BJ (cell line): Measurements from ENCODE around the gene AP1M2. TPM values are rescaled to one million over a fixed set of nuclear protein-coding genes. Genes with fewer than 3 reads are reported as not detected.

Experiments used
- CTCF ChIA-PET: fragments of 350-600 bp; formaldehyde crosslinking; extraction: SDS; loops from one replicate; lab custom pipeline; 2021; ENCODE audit warnings: antibody characterized with exemption, inconsistent platforms; lab: Yijun Ruan, JAX
- POLR2A ChIA-PET: fragments of 300-600 bp; sonication (Branson Sonifier 250); formaldehyde crosslinking; extraction: SDS; loops from one replicate; lab custom pipeline; 2021; ENCODE audit warnings: antibody characterized with exemption; lab: Charles Lee
- DNase-seq: peaks from one replicate; pipeline ENCODE4 v3.0.0-alpha.2; 2011; ENCODE audit warnings: low read depth
- H3K27me3 ChIP-seq: 2 replicates; pipeline ENCODE4 v1.6.0; 2011; ENCODE audit warnings: low read length; ENCODE audit not compliant: control insufficient read depth, insufficient read depth
- H3K36me3 ChIP-seq: 2 replicates; pipeline ENCODE4 v1.5.1; 2011; ENCODE audit warnings: low read length; ENCODE audit not compliant: control insufficient read depth, insufficient read depth
- H3K4me3 ChIP-seq: 2 replicates; pipeline ENCODE4 v1.5.1; 2011; ENCODE audit warnings: low read depth, mild to moderate bottlenecking, control low read depth, low read length
- CTCF ChIP-seq: IDR thresholded peaks from 2 replicates; pipeline ENCODE4 v1.5.1; 2011; ENCODE audit warnings: low read depth, mild to moderate bottlenecking, control low read depth, inconsistent platforms, low read length, moderate library complexity; ENCODE audit not compliant: insufficient read depth
- polyA plus RNA-seq: library from polyadenylated mRNA; depleted of rRNA; stranded (reverse); fragments of >200 nt; gene quantifications from 2 replicates; pipeline ENCODE4 v1.2.3, GENCODE V29; 2011

Gene AP1M2
- polyA plus RNA-seq, 1 experiment: not detected

- H3K27me3 ChIP-seq: no peaks in the 10 kb centered on the region
- CTCF ChIA-PET: interaction anchor here (0.6 to 4.1 kb wide), 12 partner anchors 10 to 310 kb away, joined by 3 to 21 read pairs (median 4); partner anchors contain the start of gene CDC37
- no peak for DNase-seq
- POLR2A ChIA-PET: interaction anchor here (0.5 to 0.6 kb wide), 3 partner anchors 54 to 132 kb away, joined by 3 to 6 read pairs (median 4); no protein-coding TSS in a partner anchor
- no peaks in the 10 kb centered on the region for H3K36me3 ChIP-seq
- no peak for TF ChIP-seq CTCF
- peak overlapping the region; percentile 99 for H3K4me3 ChIP-seq
These were observed 20.8 kb downstream of the AP1M2 start for GRCh38 chr19:10566408-10566657.

DNA sequence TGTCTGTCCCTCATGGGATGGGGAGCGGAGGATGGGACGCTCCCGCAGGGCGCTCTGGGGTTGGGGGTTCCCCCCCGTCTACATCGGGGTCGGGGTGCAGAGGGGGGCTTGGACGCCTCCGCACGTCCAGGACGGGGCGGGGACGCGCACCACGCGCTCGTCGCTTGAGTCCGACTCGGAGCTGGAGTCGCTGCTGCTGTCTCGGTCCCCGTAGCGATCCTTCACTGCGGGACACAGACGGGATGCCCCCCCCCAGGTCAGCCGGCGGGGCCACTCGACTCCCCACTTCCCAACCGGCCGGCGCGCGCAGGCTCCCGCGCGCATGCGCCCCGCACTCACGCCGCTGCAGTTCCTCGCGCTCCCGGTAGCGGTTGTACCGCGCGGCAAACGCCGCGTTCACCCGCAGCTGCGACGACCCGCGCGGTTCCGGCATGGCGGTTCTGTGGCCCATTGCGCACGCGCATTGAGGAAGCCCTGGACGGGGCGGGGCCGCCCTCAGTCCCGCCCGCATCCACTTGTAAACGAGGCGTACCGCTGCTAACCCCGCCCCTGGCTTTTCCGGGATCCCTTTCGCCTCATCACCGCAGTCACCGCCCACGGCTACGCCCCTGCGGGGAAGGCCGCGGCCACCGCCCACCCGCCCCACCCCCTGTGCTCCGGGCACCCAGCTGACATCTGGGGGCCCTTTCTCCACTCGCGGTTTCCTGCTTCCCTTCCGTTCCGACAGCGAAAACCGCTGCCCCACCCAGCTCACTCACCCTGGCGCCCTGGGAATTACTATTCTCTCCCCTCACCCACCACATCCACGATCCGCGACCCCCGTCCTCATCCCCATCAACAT lies 21.3 kb downstream of the AP1M2 start, which contains the start of gene KRI1:
TSS of gene KRI1 (minus strand) at position 444 of the 841 bp plus-strand sequence. CDS start at position 433, 11 bp downstream.
- peak; percentile 27 for TF ChIP-seq CTCF
- ChIA-PET CTCF (interaction anchor here (0.6 to 4.1 kb wide), 14 partner anchors 10 to 311 kb away, joined by 3 to 21 read pairs (median 4); partner anchors contain the start of gene CDC37), POLR2A (interaction anchor here (0.5 to 0.6 kb wide), 3 partner anchors 54 to 131 kb away, joined by 3 to 6 read pairs (median 4); no protein-coding TSS in a partner anchor)
- DNase-seq: peak; percentile 84
- Histone ChIP-seq H3K36me3 (peaks cover 2% of the 10 kb centered on the region; the same call in 1 of the 2 replicates), H3K27me3 (no peaks in the 10 kb centered on the region), H3K4me3 (peak within 1 kb of the TSS; percentile 99)

DNA sequence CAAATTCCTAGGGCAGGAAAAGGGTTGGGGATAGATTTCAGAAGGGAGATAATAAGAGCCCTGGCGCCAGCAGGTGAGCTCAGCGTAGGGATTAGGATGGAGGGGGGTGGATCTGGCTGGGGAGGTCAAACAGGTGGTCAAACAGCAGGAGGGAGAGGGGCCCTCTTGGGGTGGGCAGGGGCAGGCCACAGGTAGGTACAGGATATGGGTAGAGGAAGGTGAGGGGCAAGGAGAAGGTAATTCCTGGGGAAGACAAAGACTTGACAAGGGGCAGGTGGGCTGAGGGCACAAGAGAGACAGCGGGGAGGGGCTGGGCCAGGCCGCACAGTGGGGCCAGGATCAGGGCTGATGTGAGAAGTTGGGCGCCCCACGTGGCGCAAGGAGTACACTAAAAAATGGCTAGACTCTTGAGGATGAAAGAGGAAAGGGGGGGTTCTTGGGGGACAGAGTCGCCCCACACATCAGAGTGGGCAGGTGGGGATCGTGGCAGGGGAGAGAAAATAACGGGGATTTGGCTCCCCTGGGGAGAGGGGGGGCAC lies 22.0 kb downstream of the AP1M2 start:
- H3K27me3 ChIP-seq: no peaks in the 10 kb centered on the region
- H3K36me3 ChIP-seq: peaks cover 3% of the 10 kb centered on the region; the same call in 1 of the 2 replicates
- H3K4me3 ChIP-seq: peak overlapping the region; percentile 99
- ChIA-PET POLR2A (no interaction called here), CTCF (interaction anchor here (0.7 to 4.1 kb wide), 7 partner anchors 9 to 162 kb away, joined by 3 to 21 read pairs (median 4); partner anchors contain the start of gene CDC37)
- DNase-seq: no peak
- peak; percentile 60 for TF ChIP-seq CTCF

GRCh38 chr19:10562609-10563008 lies 24.5 kb downstream of the AP1M2 start:
- CTCF ChIA-PET: interaction anchor here (1.6 to 1.7 kb wide), 2 partner anchors 8 to 57 kb away, joined by 4 to 6 read pairs; no protein-coding TSS in a partner anchor
- DNase-seq: no peak
- POLR2A ChIA-PET: no interaction called here
- Histone ChIP-seq H3K36me3 (peaks cover 14% of the 10 kb centered on the region), H3K4me3 (no peak overlapping the region), H3K27me3 (no peaks in the 10 kb centered on the region)
- no peak for TF ChIP-seq CTCF

- H3K27me3 ChIP-seq: no peaks in the 10 kb centered on the region
- ChIA-PET CTCF (no interaction called here), POLR2A (no interaction called here)
- DNase-seq: no peak
- peaks cover 21% of the 10 kb centered on the region for H3K36me3 ChIP-seq
- H3K4me3 ChIP-seq: no peak overlapping the region
- TF ChIP-seq CTCF: no peak
These were observed 27.0 kb downstream of the AP1M2 start for GRCh38 chr19:10560154-10560553.
